Measurements from ENCODE around the gene FCER1G.

The FCER1G gene

DNA sequence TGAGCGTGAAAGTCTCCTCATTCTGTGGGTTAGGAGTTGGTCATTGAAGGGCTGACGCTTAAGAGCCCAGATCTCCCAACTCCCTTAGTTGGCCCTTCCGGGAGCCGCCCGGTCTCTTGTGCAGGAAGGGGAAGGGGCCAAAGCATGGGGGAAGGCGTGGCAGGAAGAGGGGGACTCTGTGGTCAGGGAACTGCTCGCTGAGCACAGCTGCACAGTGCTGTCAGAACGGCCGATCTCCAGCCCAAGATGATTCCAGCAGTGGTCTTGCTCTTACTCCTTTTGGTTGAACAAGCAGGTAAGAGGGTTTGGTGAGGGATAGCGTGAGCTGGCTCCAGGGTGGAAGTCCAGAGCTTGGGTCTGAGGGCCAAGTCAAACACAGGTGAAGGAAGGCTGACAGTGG, at the start of gene FCER1G:
Gene FCER1G (plus strand): TSS at position 220 of the 400 bp plus-strand sequence. CDS start 27 bp downstream, at position 247.
- no peaks in the 10 kb centered on the region for H3K9me3 ChIP-seq (ENCODE audit: insufficient read depth, low read depth, low read length)
- H3K27me3 ChIP-seq (ENCODE audit: insufficient read depth, low read length), result no peaks in the 10 kb centered on the region
- no peak within 1 kb of the TSS for H3K4me3 ChIP-seq (ENCODE audit: low read length)
- H3K27ac ChIP-seq (ENCODE audit: low read length), result no peak within 1 kb of the TSS
- peaks cover 12% of the 10 kb centered on the region; the same call in 1 of the 2 replicates for H3K4me1 ChIP-seq (ENCODE audit: insufficient read depth, low read length)
- peaks cover 54% of the 10 kb centered on the region for H3K36me3 ChIP-seq (ENCODE audit: insufficient read depth, low read depth, low read length)
- H3K9ac ChIP-seq (ENCODE audit: low read depth, low read length), result no peak within 1 kb of the TSS

DNA sequence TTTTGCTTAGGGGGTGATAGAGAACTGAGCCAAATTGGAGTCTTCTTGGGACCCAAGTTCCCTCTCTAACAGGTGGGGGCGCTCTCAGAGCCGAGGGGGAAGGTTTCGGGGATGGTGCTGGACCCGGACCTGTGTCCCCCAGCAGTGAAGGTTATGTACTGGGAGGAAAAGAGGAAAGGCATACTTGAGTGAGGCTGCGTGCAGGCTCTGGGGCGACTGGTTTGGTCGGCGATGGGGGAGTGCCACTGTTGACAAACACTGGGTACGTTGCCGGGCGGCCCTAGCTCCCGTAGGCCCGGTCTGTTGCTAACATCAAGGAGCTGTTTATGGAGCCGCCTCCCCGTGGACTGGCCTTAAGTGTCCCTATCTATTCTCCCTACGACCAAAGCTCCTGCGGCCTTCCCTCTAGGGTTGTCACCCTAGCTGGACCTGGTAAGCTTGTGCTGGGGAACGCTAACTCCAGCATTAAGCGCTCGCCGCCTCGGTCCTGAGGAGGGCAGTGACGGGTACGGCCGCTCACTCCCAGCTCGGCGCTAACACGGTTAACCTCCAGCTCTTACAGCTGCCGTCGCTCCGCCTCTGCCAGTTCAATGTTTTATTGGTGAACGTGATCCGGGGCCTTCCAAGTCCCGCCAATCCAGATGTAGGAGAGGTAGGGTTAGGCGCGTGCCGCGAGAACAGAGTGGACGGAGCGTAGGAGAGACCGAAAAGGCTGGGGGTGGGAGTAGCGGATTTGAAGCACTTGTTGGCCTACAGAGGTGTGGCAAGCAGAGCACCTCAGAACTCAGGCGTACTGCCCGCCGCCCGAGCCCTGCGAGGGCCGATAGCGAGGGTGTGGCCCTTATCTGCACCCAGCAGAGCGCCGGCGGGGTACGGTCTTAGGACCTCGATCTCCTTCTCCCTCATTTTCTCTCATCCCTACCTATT, 49.1 kb upstream of the FCER1G start, which contains the start of gene PPOX:
Gene PPOX (plus strand): TSS at position 685 of the 927 bp plus-strand sequence. CDS start 422 bp downstream, outside the sequence.
- peak within 1 kb of the TSS; percentile 91 for H3K4me3 ChIP-seq (ENCODE audit: low read length)
- H3K4me1 ChIP-seq (ENCODE audit: insufficient read depth, low read length), result no peaks in the 10 kb centered on the region
- H3K27me3 ChIP-seq (ENCODE audit: insufficient read depth, low read length), result no peaks in the 10 kb centered on the region
- peaks cover 56% of the 10 kb centered on the region for H3K36me3 ChIP-seq (ENCODE audit: insufficient read depth, low read depth, low read length)
- H3K9me3 ChIP-seq (ENCODE audit: insufficient read depth, low read depth, low read length), result no peaks in the 10 kb centered on the region
- no peak within 1 kb of the TSS for H3K27ac ChIP-seq (ENCODE audit: low read length)
- H3K9ac ChIP-seq (ENCODE audit: low read depth, low read length), result peak within 1 kb of the TSS; percentile 89

DNA sequence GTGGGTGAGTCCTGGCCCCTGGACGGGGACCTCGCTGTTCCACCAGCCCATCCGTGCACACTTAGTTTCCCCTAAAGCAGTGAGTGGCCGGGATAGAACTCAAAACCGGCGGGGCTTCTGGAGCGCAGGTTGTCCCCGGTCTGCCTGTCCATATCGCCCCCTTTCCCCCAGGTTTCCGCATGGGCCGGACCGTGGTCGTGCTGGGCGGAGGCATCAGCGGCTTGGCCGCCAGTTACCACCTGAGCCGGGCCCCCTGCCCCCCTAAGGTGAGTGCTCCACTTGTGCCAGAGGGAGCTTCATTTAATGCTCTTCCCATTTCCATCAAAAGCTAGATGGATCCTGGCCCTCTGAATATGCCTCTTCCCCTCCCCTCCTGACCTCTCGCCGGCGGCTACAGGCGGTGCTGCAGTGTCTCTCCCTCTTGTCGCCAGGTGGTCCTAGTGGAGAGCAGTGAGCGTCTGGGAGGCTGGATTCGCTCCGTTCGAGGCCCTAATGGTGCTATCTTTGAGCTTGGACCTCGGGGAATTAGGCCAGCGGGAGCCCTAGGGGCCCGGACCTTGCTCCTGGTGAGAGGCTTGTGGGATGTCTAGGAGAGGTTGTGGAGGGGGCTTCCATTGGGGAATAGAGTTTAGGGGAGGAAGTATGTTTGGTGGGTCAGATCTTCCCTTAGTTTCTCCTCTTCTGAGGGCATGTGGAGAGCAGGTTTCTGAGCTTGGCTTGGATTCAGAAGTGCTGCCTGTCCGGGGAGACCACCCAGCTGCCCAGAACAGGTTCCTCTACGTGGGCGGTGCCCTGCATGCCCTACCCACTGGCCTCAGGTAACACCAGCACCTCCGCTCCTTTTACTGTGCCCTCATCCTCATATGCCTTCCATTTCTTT, 48.2 kb upstream of the FCER1G start:
- Histone ChIP-seq H3K4me3 (ENCODE audit: low read length) (peak overlapping the region; percentile 91), H3K9me3 (ENCODE audit: insufficient read depth, low read depth, low read length) (no peaks in the 10 kb centered on the region), H3K9ac (ENCODE audit: low read depth, low read length) (peak overlapping the region; percentile 89), H3K36me3 (ENCODE audit: insufficient read depth, low read depth, low read length) (peaks cover 62% of the 10 kb centered on the region), H3K27me3 (ENCODE audit: insufficient read depth, low read length) (no peaks in the 10 kb centered on the region), H3K27ac (ENCODE audit: low read length) (no peak overlapping the region), H3K4me1 (ENCODE audit: insufficient read depth, low read length) (no peaks in the 10 kb centered on the region)

DNA sequence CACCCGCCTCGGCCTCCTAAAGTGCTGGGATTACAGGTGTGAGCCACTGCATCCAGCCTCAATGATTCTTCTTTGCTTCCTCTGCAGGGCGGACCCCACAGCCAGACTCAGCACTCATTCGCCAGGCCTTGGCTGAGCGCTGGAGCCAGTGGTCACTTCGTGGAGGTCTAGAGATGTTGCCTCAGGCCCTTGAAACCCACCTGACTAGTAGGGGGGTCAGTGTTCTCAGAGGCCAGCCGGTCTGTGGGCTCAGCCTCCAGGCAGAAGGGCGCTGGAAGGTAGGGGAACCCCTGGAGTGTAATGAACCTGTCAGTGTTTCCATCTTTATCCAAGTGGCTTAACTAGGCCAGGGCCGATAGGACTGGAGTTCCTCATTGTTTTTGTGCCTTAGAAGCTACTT, 46.2 kb upstream of the FCER1G start:
- Histone ChIP-seq H3K9ac (ENCODE audit: low read depth, low read length) (no peak overlapping the region), H3K36me3 (ENCODE audit: insufficient read depth, low read depth, low read length) (peaks cover 61% of the 10 kb centered on the region), H3K27me3 (ENCODE audit: insufficient read depth, low read length) (no peaks in the 10 kb centered on the region), H3K9me3 (ENCODE audit: insufficient read depth, low read depth, low read length) (no peaks in the 10 kb centered on the region), H3K27ac (ENCODE audit: low read length) (no peak overlapping the region), H3K4me3 (ENCODE audit: low read length) (no peak overlapping the region), H3K4me1 (ENCODE audit: insufficient read depth, low read length) (no peaks in the 10 kb centered on the region)

DNA sequence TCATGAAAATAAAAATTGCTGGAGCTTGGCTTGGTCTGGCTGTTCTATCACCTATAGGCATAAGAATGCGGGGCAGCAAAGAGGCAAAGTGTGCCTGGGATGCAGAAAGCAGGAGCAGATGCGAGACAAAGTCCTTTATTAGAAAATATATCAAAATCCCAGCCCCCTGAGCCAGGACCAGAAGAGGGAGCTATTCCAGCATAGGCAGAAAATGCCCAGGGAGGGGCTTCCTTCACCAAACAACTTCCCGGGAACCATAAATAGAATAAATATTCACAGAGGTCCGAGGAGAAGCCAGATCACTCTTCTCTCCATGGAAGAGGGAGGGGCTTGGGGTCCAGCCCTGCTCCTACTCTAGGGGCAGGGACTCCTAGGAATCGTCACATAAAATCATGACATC, 43.9 kb upstream of the FCER1G start:
- no peak overlapping the region for H3K27ac ChIP-seq (ENCODE audit: low read length)

DNA sequence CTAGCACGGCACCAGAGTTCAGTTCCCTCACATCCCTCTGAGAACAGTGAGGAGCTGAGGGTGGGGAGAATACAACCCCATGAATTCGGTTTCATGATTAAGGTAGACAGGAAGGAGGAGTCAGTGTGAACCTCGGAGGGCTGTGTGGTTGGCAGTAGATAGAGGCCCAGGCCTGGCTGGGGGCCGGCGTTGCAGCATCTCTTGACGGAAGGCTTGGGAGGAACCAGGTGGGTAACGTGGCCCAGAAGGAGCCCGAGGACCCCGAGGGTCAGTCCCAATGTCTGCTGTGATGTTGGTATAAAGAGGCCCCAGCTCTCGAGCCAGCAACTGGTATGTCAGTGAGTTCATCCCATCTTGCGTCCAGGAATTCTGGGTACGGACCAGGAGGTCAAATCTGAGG, 43.4 kb upstream of the FCER1G start:
- Histone ChIP-seq H3K9me3 (ENCODE audit: insufficient read depth, low read depth, low read length) (no peaks in the 10 kb centered on the region), H3K27me3 (ENCODE audit: insufficient read depth, low read length) (no peaks in the 10 kb centered on the region), H3K4me3 (ENCODE audit: low read length) (no peak overlapping the region), H3K4me1 (ENCODE audit: insufficient read depth, low read length) (no peaks in the 10 kb centered on the region), H3K27ac (ENCODE audit: low read length) (no peak overlapping the region), H3K36me3 (ENCODE audit: insufficient read depth, low read depth, low read length) (peaks cover 63% of the 10 kb centered on the region), H3K9ac (ENCODE audit: low read depth, low read length) (no peak overlapping the region)

More for the DNA sequence above, 43.9 kb upstream of the FCER1G start:
- H3K9ac ChIP-seq (ENCODE audit: low read depth, low read length), result no peak overlapping the region
- H3K4me1 ChIP-seq (ENCODE audit: insufficient read depth, low read length), result no peaks in the 10 kb centered on the region
- H3K9me3 ChIP-seq (ENCODE audit: insufficient read depth, low read depth, low read length), result no peaks in the 10 kb centered on the region
- H3K4me3 ChIP-seq (ENCODE audit: low read length), result no peak overlapping the region
- peaks cover 63% of the 10 kb centered on the region for H3K36me3 ChIP-seq (ENCODE audit: insufficient read depth, low read depth, low read length)
- H3K27me3 ChIP-seq (ENCODE audit: insufficient read depth, low read length), result no peaks in the 10 kb centered on the region

DNA sequence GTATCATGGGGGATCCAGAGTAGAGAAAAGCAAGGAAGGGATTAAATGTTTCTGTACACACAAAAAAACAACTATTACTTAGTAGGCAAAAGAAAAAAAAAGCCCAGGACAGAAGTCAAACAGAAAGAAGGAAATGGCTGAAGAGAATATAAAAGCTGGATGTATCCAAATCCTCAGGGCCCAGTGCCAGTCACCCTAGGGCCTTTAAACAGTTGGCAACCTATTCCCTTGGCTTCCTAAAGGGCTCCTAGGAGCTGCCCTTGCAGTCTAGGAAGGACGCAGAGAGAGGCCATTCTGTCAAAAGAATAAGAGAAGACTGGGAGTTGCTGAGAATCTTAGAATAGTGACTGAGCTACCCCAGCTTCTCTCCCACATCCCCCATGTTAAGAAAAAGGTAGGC, 42.7 kb upstream of the FCER1G start:
- Histone ChIP-seq H3K4me3 (ENCODE audit: low read length) (no peak overlapping the region), H3K4me1 (ENCODE audit: insufficient read depth, low read length) (no peaks in the 10 kb centered on the region), H3K9me3 (ENCODE audit: insufficient read depth, low read depth, low read length) (no peaks in the 10 kb centered on the region), H3K36me3 (ENCODE audit: insufficient read depth, low read depth, low read length) (peaks cover 63% of the 10 kb centered on the region), H3K27ac (ENCODE audit: low read length) (no peak overlapping the region), H3K27me3 (ENCODE audit: insufficient read depth, low read length) (no peaks in the 10 kb centered on the region), H3K9ac (ENCODE audit: low read depth, low read length) (no peak overlapping the region)

DNA sequence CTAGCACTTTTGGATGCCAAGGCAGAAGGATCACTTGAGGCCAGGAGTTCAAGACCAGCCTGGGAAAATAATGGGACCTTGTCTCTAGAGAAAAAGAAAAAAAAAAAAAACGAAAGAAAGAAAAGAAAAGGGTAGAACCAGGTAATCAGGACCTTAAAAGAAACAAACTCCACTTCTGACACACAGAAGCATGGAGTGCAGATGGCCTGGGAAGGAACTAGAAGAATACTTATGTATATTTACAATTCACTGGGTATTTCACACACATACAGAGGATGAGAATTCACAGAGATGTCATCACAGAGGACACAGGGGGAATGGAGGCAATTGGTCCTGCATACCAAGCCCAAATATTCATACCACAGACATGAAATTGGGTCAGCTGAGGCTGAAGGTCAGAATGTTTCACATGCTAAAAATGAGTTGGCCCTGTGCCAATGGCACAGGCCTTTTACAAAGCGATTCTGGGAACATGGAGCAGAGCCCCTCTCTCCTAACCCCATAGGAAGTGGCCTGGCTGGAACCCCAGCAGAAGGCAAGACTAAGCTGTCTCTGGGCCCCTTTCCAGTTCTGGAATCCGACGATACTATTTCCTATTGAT, 42.2 kb upstream of the FCER1G start:
- Histone ChIP-seq H3K27me3 (ENCODE audit: insufficient read depth, low read length) (no peaks in the 10 kb centered on the region), H3K4me3 (ENCODE audit: low read length) (no peak overlapping the region), H3K27ac (ENCODE audit: low read length) (no peak overlapping the region), H3K4me1 (ENCODE audit: insufficient read depth, low read length) (peaks cover under 1% of the 10 kb centered on the region; the same call in 1 of the 2 replicates), H3K9ac (ENCODE audit: low read depth, low read length) (no peak overlapping the region), H3K9me3 (ENCODE audit: insufficient read depth, low read depth, low read length) (no peaks in the 10 kb centered on the region), H3K36me3 (ENCODE audit: insufficient read depth, low read depth, low read length) (peaks cover 63% of the 10 kb centered on the region)

DNA sequence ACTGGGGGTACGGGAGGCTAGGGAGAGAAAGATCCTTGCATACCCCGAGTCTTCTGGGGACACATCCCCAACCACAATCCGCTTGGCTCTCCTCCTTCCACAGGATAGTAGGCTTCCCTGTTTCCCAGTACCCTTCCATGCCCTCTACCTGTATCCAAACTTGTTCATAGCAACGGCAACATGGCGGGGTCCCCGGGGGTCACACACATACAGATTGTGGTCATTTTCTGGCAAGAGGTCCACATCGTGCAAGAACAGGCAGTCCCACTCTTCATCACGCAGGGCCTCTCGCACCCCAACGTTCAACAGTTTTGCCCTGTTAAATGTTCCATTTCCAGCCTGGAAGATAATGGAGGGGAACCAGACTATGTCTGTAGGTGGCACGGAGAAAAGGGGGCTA, 41.4 kb upstream of the FCER1G start:
- no peaks in the 10 kb centered on the region for H3K9me3 ChIP-seq (ENCODE audit: insufficient read depth, low read depth, low read length)
- peaks cover 63% of the 10 kb centered on the region for H3K36me3 ChIP-seq (ENCODE audit: insufficient read depth, low read depth, low read length)
- H3K27ac ChIP-seq (ENCODE audit: low read length), result no peak overlapping the region
- no peaks in the 10 kb centered on the region for H3K27me3 ChIP-seq (ENCODE audit: insufficient read depth, low read length)
- H3K4me3 ChIP-seq (ENCODE audit: low read length), result no peak overlapping the region
- no peak overlapping the region for H3K9ac ChIP-seq (ENCODE audit: low read depth, low read length)
- H3K4me1 ChIP-seq (ENCODE audit: insufficient read depth, low read length), result peaks cover 6% of the 10 kb centered on the region; the same call in 1 of the 2 replicates

DNA sequence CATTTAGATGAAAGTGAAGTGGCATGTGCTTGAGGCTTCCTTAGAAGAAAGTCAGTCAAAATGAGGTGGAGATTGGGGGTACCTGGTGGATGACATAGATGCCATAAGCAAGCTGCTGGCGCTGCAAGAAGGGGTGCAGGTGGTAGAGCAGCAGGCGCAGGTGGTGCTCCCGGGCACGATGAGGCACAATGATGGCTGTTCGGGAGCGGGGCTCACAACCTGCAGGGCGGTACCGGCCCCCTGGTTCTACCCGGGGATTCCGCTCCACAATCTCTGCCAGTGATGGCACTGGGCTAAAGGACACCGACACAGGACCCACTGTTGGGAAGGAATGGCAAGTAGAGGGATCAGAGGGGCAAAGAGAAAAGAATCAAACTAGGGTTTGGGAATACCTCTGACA, 40.2 kb upstream of the FCER1G start:
- H3K27me3 ChIP-seq (ENCODE audit: insufficient read depth, low read length), result no peaks in the 10 kb centered on the region
- H3K9me3 ChIP-seq (ENCODE audit: insufficient read depth, low read depth, low read length), result no peaks in the 10 kb centered on the region
- H3K36me3 ChIP-seq (ENCODE audit: insufficient read depth, low read depth, low read length), result peaks cover 52% of the 10 kb centered on the region
- H3K9ac ChIP-seq (ENCODE audit: low read depth, low read length), result no peak overlapping the region
- no peak overlapping the region for H3K27ac ChIP-seq (ENCODE audit: low read length)
- peaks cover 6% of the 10 kb centered on the region; the same call in 1 of the 2 replicates for H3K4me1 ChIP-seq (ENCODE audit: insufficient read depth, low read length)
- no peak overlapping the region for H3K4me3 ChIP-seq (ENCODE audit: low read length)

DNA sequence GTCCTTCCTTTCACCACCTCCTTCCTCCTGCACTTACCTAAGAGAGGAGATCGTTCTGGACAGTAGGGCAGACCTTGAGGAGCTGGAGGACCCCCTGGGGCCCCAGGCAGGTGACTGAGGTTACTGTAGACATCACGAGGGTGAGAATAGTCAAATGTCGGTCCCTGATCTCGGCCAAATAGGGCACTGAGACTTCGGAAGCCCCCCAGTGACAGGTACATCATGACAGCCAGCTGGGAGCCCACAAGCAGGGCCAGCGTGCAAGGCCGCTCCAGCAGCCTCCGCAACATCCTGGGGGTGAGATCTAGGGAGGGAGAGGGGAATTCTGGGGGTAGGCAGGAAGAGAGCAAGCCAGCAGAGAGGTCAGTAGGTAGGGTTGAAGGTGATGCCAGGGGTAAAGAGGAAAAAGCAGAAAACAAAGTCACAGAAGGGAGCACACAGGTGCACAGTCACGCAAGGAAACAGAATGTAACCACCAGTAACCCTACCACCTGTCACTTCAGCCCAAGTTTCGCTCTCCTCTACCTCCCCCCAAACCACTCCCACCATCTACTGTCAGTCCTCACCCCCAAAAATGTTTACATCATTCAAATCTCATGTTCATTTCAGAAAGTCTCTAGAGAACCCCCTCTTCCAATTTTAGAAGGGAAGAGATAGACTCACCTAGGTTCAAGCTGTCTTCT, 39.2 kb upstream of the FCER1G start:
- Histone ChIP-seq H3K27me3 (ENCODE audit: insufficient read depth, low read length) (no peaks in the 10 kb centered on the region), H3K36me3 (ENCODE audit: insufficient read depth, low read depth, low read length) (peaks cover 45% of the 10 kb centered on the region), H3K4me1 (ENCODE audit: insufficient read depth, low read length) (peaks cover 6% of the 10 kb centered on the region; the same call in 1 of the 2 replicates), H3K9ac (ENCODE audit: low read depth, low read length) (no peak overlapping the region), H3K4me3 (ENCODE audit: low read length) (0 out of 2 replicates have a peak overlapping the region, but pooled peaks have one; percentile 84), H3K9me3 (ENCODE audit: insufficient read depth, low read depth, low read length) (no peaks in the 10 kb centered on the region), H3K27ac (ENCODE audit: low read length) (no peak overlapping the region)
